Natural killer cell (primary cell): ENCODE data around the gene OR2A1. TPM values are rescaled to one million over a fixed set of nuclear protein-coding genes. Genes with fewer than 3 reads are reported as not detected.
"Not testable (repeated sequence)": the region's sequence is repeated elsewhere in the genome, so short reads cannot be mapped to it uniquely, and the experiment has no call there.

Experiments
- ATAC-seq, 3 donors: fragments of 150-1000 bp in 2 of 3; fragments of 200-7000 bp in 1 of 3; cut with Tn5 transposase; 1 replicate in 1 of 3; 2 replicates in 2 of 3; pipeline ENCODE4 v1.10.0; 2021; ENCODE audit warnings: mild to moderate bottlenecking in 2 of 3, moderate library complexity in 2 of 3
- DNase-seq, 2 donors: peaks; one replicate each; pipeline versions ENCODE4 v3.0.0 to v3.0.0-alpha.2; 2013 to 2021; ENCODE audit warnings: mixed read lengths in 1 of 2
- H3K27ac ChIP-seq: one replicate; pipeline ENCODE4 v1.5.1; 2013; ENCODE audit warnings: mild to moderate bottlenecking, low read length
- H3K27me3 ChIP-seq: one replicate; pipeline ENCODE4 v1.6.1; 2013; ENCODE audit warnings: low read length; ENCODE audit not compliant: control insufficient read depth, insufficient read depth
- H3K36me3 ChIP-seq: one replicate; pipeline ENCODE4 v1.6.1; 2013; ENCODE audit warnings: low read length; ENCODE audit not compliant: control insufficient read depth, insufficient read depth
- H3K4me1 ChIP-seq: one replicate; pipeline ENCODE4 v1.6.1; 2013; ENCODE audit warnings: low read length; ENCODE audit not compliant: control insufficient read depth, insufficient read depth
- H3K4me3 ChIP-seq: one replicate; pipeline ENCODE4 v1.5.1; 2013; ENCODE audit warnings: low read length
- H3K9me3 ChIP-seq: one replicate; pipeline ENCODE4 v1.6.1; 2013; ENCODE audit warnings: low read length; ENCODE audit not compliant: control insufficient read depth, insufficient read depth
- H3K27ac Mint-ChIP-seq, 2 donors: one replicate each; pipeline ENCODE4 v1.8.0; 2022; ENCODE audit warnings: mild to moderate bottlenecking in 2 of 2, mixed read lengths in 2 of 2, moderate library complexity in 1 of 2
- H3K27me3 Mint-ChIP-seq, 2 donors: one replicate each; pipeline ENCODE4 v1.8.0; 2022; ENCODE audit warnings: low read depth in 2 of 2, mixed read lengths in 2 of 2
- H3K36me3 Mint-ChIP-seq: one replicate; pipeline ENCODE4 v1.8.0; 2022; ENCODE audit warnings: mixed read lengths
- H3K4me1 Mint-ChIP-seq, 2 donors: one replicate each; pipeline ENCODE4 v1.8.0; 2022; ENCODE audit warnings: mixed read lengths in 2 of 2
- H3K4me3 Mint-ChIP-seq: one replicate; pipeline ENCODE4 v1.8.0; 2022; ENCODE audit warnings: mild to moderate bottlenecking, moderate library complexity, mixed read lengths
- H3K9me3 Mint-ChIP-seq, 2 donors: one replicate each; pipeline ENCODE4 v1.8.0; 2022; ENCODE audit warnings: mixed read lengths in 2 of 2
- WGBS: methylation state at CpG from one replicate; pipeline ENCODE4 v1.1.7; 2013; ENCODE audit warnings: missing lambda C conversion rate; ENCODE audit not compliant: insufficient coverage; 5-methylcytosine and 5-hydroxymethylcytosine counted together
- intact Hi-C: fragments of 100-400 bp; cut with micrococcal nuclease; formaldehyde crosslinking; loops from one replicate; pipeline ENCODE4 v1.14.2; 2022
- total RNA-seq, 4 donors: library from RNA; stranded (reverse); fragments of 120-200 nt in 1 of 4; gene quantifications; one replicate each; pipeline versions ENCODE4 v1.2.3 to v1.2.4, GENCODE V29; 2013 to 2022

The OR2A1 gene
- total RNA-seq, 3 donors from 2014 or later (not counting 1 experiment from before 2014, with no cell fraction given), result not detected

DNA sequence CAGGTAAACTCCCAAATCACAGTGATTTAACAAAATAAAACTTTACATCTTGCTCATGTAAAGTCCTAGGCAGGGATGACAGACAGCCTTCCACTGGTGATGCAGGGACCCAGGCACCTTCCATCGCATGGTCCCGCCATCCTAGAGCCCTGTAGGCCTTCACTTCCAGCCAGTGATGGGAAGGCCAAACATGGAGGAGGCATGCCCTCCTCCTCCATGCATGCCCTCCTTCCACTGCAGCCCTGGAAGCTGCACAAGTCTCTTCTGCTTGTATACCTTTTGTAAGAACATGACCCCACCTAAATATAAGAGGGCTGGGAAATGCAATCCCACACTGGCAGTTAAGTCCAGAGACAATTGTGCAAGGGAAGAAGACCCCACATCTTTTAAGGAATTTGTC is 2.5 kb upstream of the OR2A1 start:
- H3K4me3 Mint-ChIP-seq, intact Hi-C loops: not testable (repeated sequence)

DNA sequence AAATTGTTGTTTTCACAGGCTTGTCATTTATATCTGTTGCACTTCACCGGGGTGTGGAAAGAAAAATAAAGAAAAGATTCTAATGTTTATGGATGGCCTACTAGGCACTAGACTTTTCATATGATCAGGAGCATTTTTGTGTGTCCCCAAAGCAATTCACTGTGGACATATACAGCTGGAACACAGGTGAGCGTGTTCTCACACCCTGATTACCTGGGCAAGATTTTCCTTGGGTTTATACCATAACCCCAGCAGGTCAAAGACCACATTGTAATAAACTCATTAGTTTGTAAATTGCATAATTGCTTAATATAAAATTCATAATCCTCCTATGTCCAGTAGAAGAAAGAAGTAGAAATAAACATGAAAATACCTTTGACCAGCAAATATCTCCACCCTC is 1.0 kb upstream of the OR2A1 start:
- H3K27me3 ChIP-seq, intact Hi-C loops, H3K27me3 Mint-ChIP-seq, H3K9me3 ChIP-seq, H3K4me1 Mint-ChIP-seq, DNase-seq, H3K4me1 ChIP-seq, H3K27ac Mint-ChIP-seq, H3K36me3 ChIP-seq, H3K4me3 ChIP-seq, H3K4me3 Mint-ChIP-seq, H3K27ac ChIP-seq, H3K9me3 Mint-ChIP-seq, ATAC-seq, H3K36me3 Mint-ChIP-seq: not testable (repeated sequence)
- whole genome bisulfite sequencing, result no CpG with 5 or more reads among the region's 2 CpGs

More for the DNA sequence above, 2.5 kb upstream of the OR2A1 start:
- H3K27ac Mint-ChIP-seq, ATAC-seq, H3K36me3 ChIP-seq, H3K4me3 ChIP-seq, H3K27ac ChIP-seq, H3K27me3 Mint-ChIP-seq, H3K9me3 ChIP-seq, H3K36me3 Mint-ChIP-seq, H3K27me3 ChIP-seq, DNase-seq, H3K4me1 ChIP-seq, H3K4me1 Mint-ChIP-seq, H3K9me3 Mint-ChIP-seq: not testable (repeated sequence)
- no CpG with 5 or more reads among the region's 2 CpGs for WGBS

DNA sequence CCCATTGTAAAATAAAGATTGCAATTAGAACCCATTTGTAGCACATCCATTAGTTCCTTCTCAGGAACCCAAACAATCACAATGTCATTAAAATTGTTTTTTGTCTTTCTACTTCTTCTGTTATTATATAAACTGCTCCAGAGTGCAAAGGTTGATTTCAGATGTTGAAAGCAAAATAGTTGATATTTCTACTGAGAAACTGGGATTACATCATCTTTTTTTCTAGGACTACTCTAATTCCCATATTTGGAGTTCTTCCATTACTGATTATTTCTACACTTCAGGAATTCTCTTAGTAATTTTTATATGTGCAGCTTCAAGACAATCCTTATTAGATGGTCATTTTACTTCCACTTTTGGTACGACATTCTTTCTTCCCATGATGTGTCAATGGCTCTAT is 5.3 kb downstream of the OR2A1 start:
- not testable (repeated sequence) for H3K9me3 ChIP-seq, H3K4me1 Mint-ChIP-seq

DNA sequence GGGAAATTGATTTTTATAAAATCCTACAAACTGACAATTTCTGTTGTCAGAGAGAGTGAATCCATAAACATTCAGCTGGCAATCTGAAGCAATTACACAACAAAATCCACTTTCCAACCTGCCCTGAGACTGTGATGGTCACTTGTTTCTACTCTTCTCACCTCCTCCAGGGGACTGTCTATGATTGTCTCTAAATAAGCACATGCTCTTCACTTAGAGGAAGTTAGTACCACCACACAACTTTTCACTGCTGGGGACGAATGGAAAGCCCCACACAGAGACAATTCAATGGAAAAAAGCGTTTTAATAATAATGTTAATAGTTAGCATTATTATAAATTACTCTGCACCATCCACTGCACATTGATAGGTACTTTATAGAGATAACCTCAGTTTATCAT is 7.3 kb downstream of the OR2A1 start:
- intact Hi-C loops, H3K9me3 Mint-ChIP-seq, H3K36me3 ChIP-seq, H3K4me3 Mint-ChIP-seq, DNase-seq, H3K27me3 Mint-ChIP-seq, H3K4me1 Mint-ChIP-seq, H3K27me3 ChIP-seq, H3K36me3 Mint-ChIP-seq, H3K27ac ChIP-seq, H3K4me1 ChIP-seq, H3K9me3 ChIP-seq, ATAC-seq, H3K27ac Mint-ChIP-seq, H3K4me3 ChIP-seq: not testable (repeated sequence)
- WGBS, result no CpG with 5 or more reads among the region's 2 CpGs

More for the DNA sequence above, 5.3 kb downstream of the OR2A1 start:
- H3K4me3 ChIP-seq, H3K36me3 ChIP-seq, DNase-seq, intact Hi-C loops, H3K27ac Mint-ChIP-seq, H3K9me3 Mint-ChIP-seq, H3K27me3 Mint-ChIP-seq, H3K36me3 Mint-ChIP-seq, ATAC-seq, H3K27ac ChIP-seq, H3K4me3 Mint-ChIP-seq, H3K27me3 ChIP-seq, H3K4me1 ChIP-seq: not testable (repeated sequence)
- WGBS, result no CpG with 5 or more reads among the region's 1 CpG

DNA sequence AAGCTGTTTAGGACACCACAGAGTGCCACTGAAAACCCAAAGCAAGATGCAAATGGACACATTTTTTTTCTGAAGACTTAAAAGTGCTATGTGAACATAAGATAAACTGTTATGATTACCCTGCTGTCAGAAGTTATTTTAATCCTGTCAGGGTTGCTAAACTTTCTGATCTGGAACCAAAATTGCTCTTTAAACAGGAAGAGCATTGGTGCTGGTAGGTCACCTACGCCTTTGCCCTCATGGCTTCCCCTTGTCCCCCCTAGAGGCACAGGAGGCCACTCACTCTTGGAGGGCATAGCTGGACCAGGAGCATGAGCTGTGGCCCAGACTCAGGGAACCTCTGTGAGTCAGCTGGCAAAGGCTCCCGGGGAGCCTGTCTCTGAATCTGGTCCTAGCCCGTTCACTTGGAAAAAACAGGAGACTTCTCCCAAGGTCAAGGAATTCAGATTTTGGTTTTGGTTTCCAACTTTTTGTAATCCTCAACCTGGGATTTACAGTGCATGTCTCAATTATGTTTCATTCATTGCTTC is 9.5 kb downstream of the OR2A1 start:
- H3K27ac Mint-ChIP-seq, H3K27ac ChIP-seq, H3K9me3 Mint-ChIP-seq, H3K4me3 Mint-ChIP-seq, H3K4me1 ChIP-seq, H3K4me3 ChIP-seq, H3K9me3 ChIP-seq, H3K27me3 Mint-ChIP-seq, DNase-seq, ATAC-seq, H3K27me3 ChIP-seq, H3K36me3 Mint-ChIP-seq, intact Hi-C loops, H3K4me1 Mint-ChIP-seq, H3K36me3 ChIP-seq: not testable (repeated sequence)
- whole genome bisulfite sequencing, result 42% methylated on average over 1 of the region's 3 CpGs

DNA sequence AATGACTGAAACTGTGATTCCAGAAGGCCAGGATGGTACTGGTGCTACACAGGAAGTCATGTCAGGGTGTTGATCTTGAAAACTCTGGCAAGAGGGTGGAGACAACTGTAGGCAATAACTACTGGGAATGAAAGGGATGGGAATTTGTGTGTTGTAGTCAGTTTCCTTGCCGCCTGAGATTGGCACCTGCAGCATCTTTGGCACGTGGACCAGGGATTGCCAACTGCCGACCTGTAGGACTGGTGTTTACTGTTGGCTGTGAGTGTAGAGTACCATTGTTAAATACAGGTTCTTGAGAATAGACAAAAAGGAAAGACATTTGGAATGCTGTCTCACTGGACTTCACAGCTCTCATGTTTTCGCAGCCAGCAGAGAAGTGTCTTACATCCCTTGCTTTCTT is 11.1 kb downstream of the OR2A1 start:
- H3K27me3 Mint-ChIP-seq, H3K27ac Mint-ChIP-seq, H3K36me3 ChIP-seq, H3K36me3 Mint-ChIP-seq, H3K4me1 Mint-ChIP-seq, intact Hi-C loops, H3K27ac ChIP-seq, H3K27me3 ChIP-seq, H3K4me3 Mint-ChIP-seq, ATAC-seq, H3K9me3 Mint-ChIP-seq, H3K9me3 ChIP-seq, H3K4me3 ChIP-seq, H3K4me1 ChIP-seq, DNase-seq: not testable (repeated sequence)
- no CpG with 5 or more reads among the region's 4 CpGs for WGBS

DNA sequence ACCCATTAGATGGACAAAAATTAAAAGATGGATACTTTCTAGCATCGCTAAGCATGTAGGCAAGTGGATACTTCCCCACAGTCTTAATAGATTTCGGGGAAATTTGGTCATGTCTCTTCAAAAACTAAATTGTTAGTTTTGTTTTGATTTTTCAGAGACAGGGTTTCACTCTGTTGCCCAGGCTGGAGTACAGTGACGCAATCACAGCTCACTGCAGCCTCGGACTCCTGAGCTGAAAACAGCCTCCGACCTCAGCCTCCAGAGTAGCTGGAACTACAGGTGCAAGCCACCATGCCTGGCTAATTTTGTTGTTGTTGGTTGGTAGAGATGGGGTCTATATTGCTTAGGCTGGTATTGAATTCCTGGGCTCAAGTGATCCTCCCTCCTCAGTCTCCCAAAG is 13.6 kb downstream of the OR2A1 start:
- H3K36me3 Mint-ChIP-seq, H3K9me3 ChIP-seq, H3K27me3 Mint-ChIP-seq, H3K27ac Mint-ChIP-seq, H3K9me3 Mint-ChIP-seq, H3K36me3 ChIP-seq, H3K27me3 ChIP-seq, H3K4me1 Mint-ChIP-seq, H3K4me3 ChIP-seq, intact Hi-C loops, H3K27ac ChIP-seq, ATAC-seq, H3K4me1 ChIP-seq, H3K4me3 Mint-ChIP-seq, DNase-seq: not testable (repeated sequence)
- 81% methylated on average over 2 of the region's 5 CpGs for WGBS

DNA sequence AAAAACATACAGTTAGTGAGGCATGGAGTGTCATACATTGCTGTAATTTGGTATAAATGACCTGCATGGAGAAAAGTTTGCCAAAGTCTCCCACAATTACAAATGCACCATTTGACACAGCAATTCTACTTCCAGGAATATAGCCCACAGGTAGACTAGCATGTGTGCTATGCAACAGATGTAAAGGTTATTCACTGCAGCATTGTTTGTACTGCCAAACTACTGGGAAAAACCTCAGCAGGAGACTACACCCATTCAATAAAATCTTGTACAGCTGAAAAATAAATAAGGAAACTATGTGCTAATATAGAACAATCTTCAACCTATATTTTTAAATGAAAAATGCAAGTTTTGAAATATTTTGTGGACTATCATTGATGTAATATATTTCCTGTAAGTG is 17.8 kb downstream of the OR2A1 start:
- H3K27me3 ChIP-seq, H3K9me3 ChIP-seq, H3K4me1 Mint-ChIP-seq, H3K9me3 Mint-ChIP-seq, H3K27ac Mint-ChIP-seq, intact Hi-C loops, H3K4me3 ChIP-seq, H3K4me3 Mint-ChIP-seq, H3K4me1 ChIP-seq, ATAC-seq, H3K27ac ChIP-seq, DNase-seq, H3K27me3 Mint-ChIP-seq, H3K36me3 ChIP-seq, H3K36me3 Mint-ChIP-seq: not testable (repeated sequence)
